ENCODE results near the gene PLA2G4C. TPM values are rescaled to one million over a fixed set of nuclear protein-coding genes. Genes with fewer than 3 reads are reported as not detected.

The PLA2G4C gene
- total and polyA plus RNA-seq, 9 donors: 2.9 to 32.0 (median 4.9) TPM

GRCh38 chr19:48020686-48021085 is 89.9 kb downstream of the PLA2G4C start:
- H3K36me3 ChIP-seq: no peaks in the 10 kb centered on the region
- no peak for DNase-seq
- H3K27ac ChIP-seq: no peak overlapping the region
- no peaks in the 10 kb centered on the region for H3K4me1 ChIP-seq (ENCODE audit: insufficient read depth)
- no peaks in the 10 kb centered on the region for H3K9me3 ChIP-seq
- intact Hi-C loops (cut with DNase I): no loop called here
- no peak for TF ChIP-seq POLR2A (IDR thresholded peaks at IDR 0.05)
- TF ChIP-seq EP300 (IDR thresholded peaks at IDR 0.05): no peak
- TF ChIP-seq, protein P1, sequence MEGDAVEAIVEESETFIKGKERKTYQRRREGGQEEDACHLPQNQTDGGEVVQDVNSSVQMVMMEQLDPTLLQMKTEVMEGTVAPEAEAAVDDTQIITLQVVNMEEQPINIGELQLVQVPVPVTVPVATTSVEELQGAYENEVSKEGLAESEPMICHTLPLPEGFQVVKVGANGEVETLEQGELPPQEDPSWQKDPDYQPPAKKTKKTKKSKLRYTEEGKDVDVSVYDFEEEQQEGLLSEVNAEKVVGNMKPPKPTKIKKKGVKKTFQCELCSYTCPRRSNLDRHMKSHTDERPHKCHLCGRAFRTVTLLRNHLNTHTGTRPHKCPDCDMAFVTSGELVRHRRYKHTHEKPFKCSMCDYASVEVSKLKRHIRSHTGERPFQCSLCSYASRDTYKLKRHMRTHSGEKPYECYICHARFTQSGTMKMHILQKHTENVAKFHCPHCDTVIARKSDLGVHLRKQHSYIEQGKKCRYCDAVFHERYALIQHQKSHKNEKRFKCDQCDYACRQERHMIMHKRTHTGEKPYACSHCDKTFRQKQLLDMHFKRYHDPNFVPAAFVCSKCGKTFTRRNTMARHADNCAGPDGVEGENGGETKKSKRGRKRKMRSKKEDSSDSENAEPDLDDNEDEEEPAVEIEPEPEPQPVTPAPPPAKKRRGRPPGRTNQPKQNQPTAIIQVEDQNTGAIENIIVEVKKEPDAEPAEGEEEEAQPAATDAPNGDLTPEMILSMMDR (IDR thresholded peaks at IDR 0.05): no peak
- 72 to 83% (median 82%) methylated on average over 3 of the region's 3 CpGs for WGBS, 3 donors
- H3K4me3 ChIP-seq: no peak overlapping the region
- no peaks in the 10 kb centered on the region for H3K27me3 ChIP-seq

GRCh38 chr19:48010932-48011758 is 99.5 kb downstream of the PLA2G4C start:
- WGBS, 3 donors: 91% methylated on average over 11 of the region's 11 CpGs
- TF ChIP-seq, protein P1 (IDR thresholded peaks at IDR 0.05): no peak
- no peak for TF ChIP-seq POLR2A (IDR thresholded peaks at IDR 0.05)
- no peak for TF ChIP-seq EP300 (IDR thresholded peaks at IDR 0.05)

GRCh38 chr19:48006762-48007161 is 103.9 kb downstream of the PLA2G4C start:
- TF ChIP-seq EP300 (IDR thresholded peaks at IDR 0.05) (no peak), POLR2A (IDR thresholded peaks at IDR 0.05) (no peak)
- TF ChIP-seq, protein P1 (IDR thresholded peaks at IDR 0.05): no peak
- intact Hi-C loops (cut with DNase I): no loop called here

More at GRCh38 chr19:48010932-48011758, 99.5 kb downstream of the PLA2G4C start:
- Histone ChIP-seq H3K27me3 (no peaks in the 10 kb centered on the region), H3K9me3 (no peaks in the 10 kb centered on the region), H3K27ac (no peak overlapping the region), H3K36me3 (no peaks in the 10 kb centered on the region), H3K4me3 (no peak overlapping the region), H3K4me1 (ENCODE audit: insufficient read depth) (no peaks in the 10 kb centered on the region)
- no peak for DNase-seq
- intact Hi-C loops (cut with DNase I): no loop called here

GRCh38 chr19:48004236-48004635 is 106.4 kb downstream of the PLA2G4C start:
- no peaks in the 10 kb centered on the region for H3K27me3 ChIP-seq
- H3K27ac ChIP-seq: no peak overlapping the region
- H3K4me1 ChIP-seq (ENCODE audit: insufficient read depth): no peaks in the 10 kb centered on the region
- intact Hi-C loops (cut with DNase I): no loop called here
- no peak overlapping the region for H3K4me3 ChIP-seq
- 56 to 70% (median 62%) methylated on average over 6 of the region's 6 CpGs for whole genome bisulfite sequencing, 3 donors
- TF ChIP-seq, protein P1 (IDR thresholded peaks at IDR 0.05): no peak
- no peak for TF ChIP-seq POLR2A (IDR thresholded peaks at IDR 0.05)
- TF ChIP-seq EP300 (IDR thresholded peaks at IDR 0.05): no peak
- no peak for DNase-seq
- no peaks in the 10 kb centered on the region for H3K36me3 ChIP-seq
- H3K9me3 ChIP-seq: no peaks in the 10 kb centered on the region

More at GRCh38 chr19:48006762-48007161, 103.9 kb downstream of the PLA2G4C start:
- Histone ChIP-seq H3K4me1 (ENCODE audit: insufficient read depth) (no peaks in the 10 kb centered on the region), H3K4me3 (no peak overlapping the region), H3K36me3 (no peaks in the 10 kb centered on the region), H3K27ac (no peak overlapping the region), H3K9me3 (no peaks in the 10 kb centered on the region), H3K27me3 (no peaks in the 10 kb centered on the region)
- 70 to 85% (median 74%) methylated on average over 6 of the region's 6 CpGs for WGBS, 3 donors
- no peak for DNase-seq
